ENCODE data around the gene CGGBP1. TPM values are rescaled to one million over a fixed set of nuclear protein-coding genes. Genes with fewer than 3 reads are reported as not detected.

Gene CGGBP1
- polyA plus RNA-seq, 3 donors from 2014 or later: 77.5 to 105 (median 81.8) TPM

Other genes starting within 250 kb of the CGGBP1 start
- gene ZNF654, start 250 bp upstream of the CGGBP1 start, polyA plus RNA-seq: 10 to 100 TPM in 1 of 3 donors, 1 to 10 TPM in 2; 7.0 to 13.6 (median 7.5) TPM
- 10 to 100 TPM; 29.6 to 36.8 (median 30.2) TPM for gene C3orf38, start 91.0 kb upstream of the CGGBP1 start, polyA plus RNA-seq

Measured in immature natural killer cell (primary cell).